ENCODE data around the gene MAP6. TPM values are rescaled to one million over a fixed set of nuclear protein-coding genes. Genes with fewer than 3 reads are reported as not detected.

MAP6 gene
- total and polyA plus RNA-seq, 2 of the 13 experiments (the other 11 are each of a cell fraction or from before 2014, with no cell fraction given), result 0.04 TPM; not detected in 1

GRCh38 chr11:75706260-75706729 lies 37.5 kb upstream of the MAP6 start (continued):
- TF ChIP-seq ZKSCAN1 (IDR thresholded peaks at IDR 0.05; ENCODE audit: low read length) (no peak), SYNCRIP (IDR thresholded peaks at IDR 0.05; ENCODE audit: insufficient read depth, low read depth, low read length) (no peak), HOXA5 (CRISPR knock-in tag; IDR thresholded peaks at IDR 0.05) (0 out of 2 replicates have a peak, but pooled peaks have one; percentile 32), CBX5 (CRISPR knock-in tag; IDR thresholded peaks at IDR 0.05; ENCODE audit: borderline replicate concordance) (peak; percentile 76; the same call in 1 of the 2 replicates), HIVEP1 (CRISPR knock-in tag; IDR thresholded peaks at IDR 0.05) (no peak), SOX5 (CRISPR knock-in tag; IDR thresholded peaks at IDR 0.05; ENCODE audit: borderline replicate concordance) (no peak), ZNF576 (CRISPR knock-in tag; IDR thresholded peaks at IDR 0.05) (no peak), SRY (CRISPR knock-in tag; IDR thresholded peaks at IDR 0.05) (no peak), ZNF883 (CRISPR knock-in tag; IDR thresholded peaks at IDR 0.05; ENCODE audit: not compliant biosample characterization) (no peak), ATF5 (CRISPR knock-in tag; IDR thresholded peaks at IDR 0.05; ENCODE audit: low read depth) (no peak), BATF2 (CRISPR knock-in tag; IDR thresholded peaks at IDR 0.05) (no peak), CSRNP1 (CRISPR knock-in tag; IDR thresholded peaks at IDR 0.05) (no peak), MED13 (CRISPR knock-in tag; IDR thresholded peaks at IDR 0.05) (no peak)
- TF ChIP-seq, protein P1, sequence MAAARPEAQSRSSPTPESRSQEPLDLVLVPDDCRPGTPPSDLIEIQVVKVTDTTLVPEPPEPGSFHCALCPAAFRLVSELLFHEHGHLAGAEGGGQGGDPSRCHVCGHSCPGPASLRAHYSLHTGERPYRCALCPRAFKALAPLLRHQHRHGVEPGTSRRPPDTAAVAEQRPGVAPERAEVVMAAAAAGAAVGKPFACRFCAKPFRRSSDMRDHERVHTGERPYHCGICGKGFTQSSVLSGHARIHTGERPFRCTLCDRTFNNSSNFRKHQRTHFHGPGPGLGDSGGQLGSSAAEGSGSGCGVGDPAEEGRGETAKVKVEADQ (CRISPR knock-in tag; IDR thresholded peaks at IDR 0.05; ENCODE audit: borderline replicate concordance), result no peak
- TF ChIP-seq, protein P2, sequence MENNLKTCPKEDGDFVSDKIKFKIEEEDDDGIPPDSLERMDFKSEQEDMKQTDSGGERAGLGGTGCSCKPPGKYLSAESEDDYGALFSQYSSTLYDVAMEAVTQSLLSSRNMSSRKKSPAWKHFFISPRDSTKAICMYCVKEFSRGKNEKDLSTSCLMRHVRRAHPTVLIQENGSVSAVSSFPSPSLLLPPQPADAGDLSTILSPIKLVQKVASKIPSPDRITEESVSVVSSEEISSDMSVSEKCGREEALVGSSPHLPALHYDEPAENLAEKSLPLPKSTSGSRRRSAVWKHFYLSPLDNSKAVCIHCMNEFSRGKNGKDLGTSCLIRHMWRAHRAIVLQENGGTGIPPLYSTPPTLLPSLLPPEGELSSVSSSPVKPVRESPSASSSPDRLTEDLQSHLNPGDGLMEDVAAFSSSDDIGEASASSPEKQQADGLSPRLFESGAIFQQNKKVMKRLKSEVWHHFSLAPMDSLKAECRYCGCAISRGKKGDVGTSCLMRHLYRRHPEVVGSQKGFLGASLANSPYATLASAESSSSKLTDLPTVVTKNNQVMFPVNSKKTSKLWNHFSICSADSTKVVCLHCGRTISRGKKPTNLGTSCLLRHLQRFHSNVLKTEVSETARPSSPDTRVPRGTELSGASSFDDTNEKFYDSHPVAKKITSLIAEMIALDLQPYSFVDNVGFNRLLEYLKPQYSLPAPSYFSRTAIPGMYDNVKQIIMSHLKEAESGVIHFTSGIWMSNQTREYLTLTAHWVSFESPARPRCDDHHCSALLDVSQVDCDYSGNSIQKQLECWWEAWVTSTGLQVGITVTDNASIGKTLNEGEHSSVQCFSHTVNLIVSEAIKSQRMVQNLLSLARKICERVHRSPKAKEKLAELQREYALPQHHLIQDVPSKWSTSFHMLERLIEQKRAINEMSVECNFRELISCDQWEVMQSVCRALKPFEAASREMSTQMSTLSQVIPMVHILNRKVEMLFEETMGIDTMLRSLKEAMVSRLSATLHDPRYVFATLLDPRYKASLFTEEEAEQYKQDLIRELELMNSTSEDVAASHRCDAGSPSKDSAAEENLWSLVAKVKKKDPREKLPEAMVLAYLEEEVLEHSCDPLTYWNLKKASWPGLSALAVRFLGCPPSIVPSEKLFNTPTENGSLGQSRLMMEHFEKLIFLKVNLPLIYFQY (CRISPR knock-in tag; IDR thresholded peaks at IDR 0.05; ENCODE audit: borderline replicate concordance), result no peak
- TF ChIP-seq, protein P3, sequence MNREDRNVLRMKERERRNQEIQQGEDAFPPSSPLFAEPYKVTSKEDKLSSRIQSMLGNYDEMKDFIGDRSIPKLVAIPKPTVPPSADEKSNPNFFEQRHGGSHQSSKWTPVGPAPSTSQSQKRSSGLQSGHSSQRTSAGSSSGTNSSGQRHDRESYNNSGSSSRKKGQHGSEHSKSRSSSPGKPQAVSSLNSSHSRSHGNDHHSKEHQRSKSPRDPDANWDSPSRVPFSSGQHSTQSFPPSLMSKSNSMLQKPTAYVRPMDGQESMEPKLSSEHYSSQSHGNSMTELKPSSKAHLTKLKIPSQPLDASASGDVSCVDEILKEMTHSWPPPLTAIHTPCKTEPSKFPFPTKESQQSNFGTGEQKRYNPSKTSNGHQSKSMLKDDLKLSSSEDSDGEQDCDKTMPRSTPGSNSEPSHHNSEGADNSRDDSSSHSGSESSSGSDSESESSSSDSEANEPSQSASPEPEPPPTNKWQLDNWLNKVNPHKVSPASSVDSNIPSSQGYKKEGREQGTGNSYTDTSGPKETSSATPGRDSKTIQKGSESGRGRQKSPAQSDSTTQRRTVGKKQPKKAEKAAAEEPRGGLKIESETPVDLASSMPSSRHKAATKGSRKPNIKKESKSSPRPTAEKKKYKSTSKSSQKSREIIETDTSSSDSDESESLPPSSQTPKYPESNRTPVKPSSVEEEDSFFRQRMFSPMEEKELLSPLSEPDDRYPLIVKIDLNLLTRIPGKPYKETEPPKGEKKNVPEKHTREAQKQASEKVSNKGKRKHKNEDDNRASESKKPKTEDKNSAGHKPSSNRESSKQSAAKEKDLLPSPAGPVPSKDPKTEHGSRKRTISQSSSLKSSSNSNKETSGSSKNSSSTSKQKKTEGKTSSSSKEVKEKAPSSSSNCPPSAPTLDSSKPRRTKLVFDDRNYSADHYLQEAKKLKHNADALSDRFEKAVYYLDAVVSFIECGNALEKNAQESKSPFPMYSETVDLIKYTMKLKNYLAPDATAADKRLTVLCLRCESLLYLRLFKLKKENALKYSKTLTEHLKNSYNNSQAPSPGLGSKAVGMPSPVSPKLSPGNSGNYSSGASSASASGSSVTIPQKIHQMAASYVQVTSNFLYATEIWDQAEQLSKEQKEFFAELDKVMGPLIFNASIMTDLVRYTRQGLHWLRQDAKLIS (CRISPR knock-in tag; IDR thresholded peaks at IDR 0.05), result no peak
